Breast epithelium (tissue), 4 donors: ENCODE measurements around the gene SDK1. TPM values are rescaled to one million over a fixed set of nuclear protein-coding genes. Genes with fewer than 3 reads are reported as not detected.

Source experiments
- DNase-seq, 2 donors: peaks; one replicate each; pipeline ENCODE4 v3.0.0-alpha.2; 2019; ENCODE audit warnings: low spot score in 2 of 2
- H3K27ac ChIP-seq, 2 donors: fragments of 200-600 bp; sonication (generic) in 1 of 2; one replicate each; pipeline ENCODE4 v1.5.1; 2016 to 2019; ENCODE audit warnings: mild to moderate bottlenecking in 1 of 2
- H3K27me3 ChIP-seq, 2 donors: fragments of 200-600 bp; sonication (generic) in 1 of 2; one replicate each; pipeline versions ENCODE4 v1.5.1 to v1.6.0; 2017 to 2019; ENCODE audit warnings: control low read depth in 1 of 2, mild to moderate bottlenecking in 1 of 2
- H3K36me3 ChIP-seq: fragments of 200-600 bp; one replicate; pipeline ENCODE4 v1.5.1; 2019
- H3K4me1 ChIP-seq, 2 donors: fragments of 200-600 bp; sonication (generic); one replicate each; pipeline ENCODE4 v1.5.1; 2016 to 2019; ENCODE audit warnings: control low read depth in 1 of 2
- H3K4me3 ChIP-seq, 3 donors: fragments of 200-600 bp; sonication (generic); 1 replicate in 2 of 3; 2 replicates in 1 of 3; pipeline ENCODE4 v1.5.1; 2016 to 2019; ENCODE audit warnings: mild to moderate bottlenecking in 3 of 3, moderate library complexity in 2 of 3
- H3K9me3 ChIP-seq, 2 donors: fragments of 200-600 bp; sonication (generic) in 1 of 2; one replicate each; pipeline ENCODE4 v1.5.1; 2016 to 2019; ENCODE audit warnings: control low read depth in 1 of 2
- CTCF ChIP-seq, 3 donors: fragments of 450-650 bp; IDR thresholded peaks; one replicate each; pipeline ENCODE4 v1.5.1; 2016 to 2017; ENCODE audit warnings: antibody characterized with exemption in 3 of 3, mild to moderate bottlenecking in 3 of 3, moderate library complexity in 3 of 3
- POLR2A ChIP-seq: fragments of 450-650 bp; IDR thresholded peaks from one replicate; pipeline ENCODE4 v1.6.1; 2016; ENCODE audit warnings: antibody characterized with exemption, mild to moderate bottlenecking, moderate library complexity
- POLR2AphosphoS5 ChIP-seq, 3 donors: sonication (generic); formaldehyde crosslinking; IDR thresholded peaks; one replicate each; pipeline ENCODE4 v1.6.1; 2017; ENCODE audit warnings: antibody characterized with exemption in 3 of 3
- intact Hi-C: fragments of 100-400 bp; cut with DNase I; formaldehyde crosslinking; loops from one replicate; pipeline ENCODE4 v1.15.1; 2023; ENCODE audit warnings: low total_unique reads
- total RNA-seq, 3 donors: library from RNA; depleted of rRNA; stranded (reverse); fragments of >200 nt; gene quantifications; one replicate each; pipeline ENCODE4 v1.1.0, GENCODE V29; 2016

SDK1 gene
- total RNA-seq, 3 donors from 2014 or later = 3.7 to 18.2 (median 6.6) TPM

- DNase-seq = peak in 1 of 2 donors; percentile 10
- Histone ChIP-seq H3K9me3 (no peaks in the 10 kb centered on the region), H3K36me3 (no peaks in the 10 kb centered on the region), H3K4me3 (no peak overlapping the region), H3K4me1 (no peaks in the 10 kb centered on the region), H3K27ac (no peak overlapping the region), H3K27me3 (no peaks in the 10 kb centered on the region)
- TF ChIP-seq POLR2AphosphoS5 (IDR thresholded peaks at IDR 0.05) (no peak), POLR2A (no peak), CTCF (IDR thresholded peaks at IDR 0.05) (no peak)
- intact Hi-C loops = no loop called here
Observed at GRCh38 chr7:4140933-4141332, 839.9 kb downstream of the SDK1 start.

GRCh38 chr7:4143006-4143405 is 842.0 kb downstream of the SDK1 start:
- no peaks in the 10 kb centered on the region for H3K27me3 ChIP-seq
- no peak overlapping the region for H3K27ac ChIP-seq
- H3K4me1 ChIP-seq = no peaks in the 10 kb centered on the region
- H3K4me3 ChIP-seq = no peak overlapping the region
- no peaks in the 10 kb centered on the region for H3K36me3 ChIP-seq
- DNase-seq = no peak
- no peak for TF ChIP-seq CTCF (IDR thresholded peaks at IDR 0.05)
- no peak for TF ChIP-seq POLR2AphosphoS5 (IDR thresholded peaks at IDR 0.05)
- no peak for TF ChIP-seq POLR2A
- intact Hi-C loops = no loop called here
- no peaks in the 10 kb centered on the region for H3K9me3 ChIP-seq

GRCh38 chr7:4143511-4144171 is 842.6 kb downstream of the SDK1 start:
- Histone ChIP-seq H3K4me3 (no peak overlapping the region), H3K27me3 (no peaks in the 10 kb centered on the region), H3K36me3 (no peaks in the 10 kb centered on the region), H3K27ac (peak overlapping the region in 1 of 2 donors; percentile 2), H3K9me3 (no peaks in the 10 kb centered on the region), H3K4me1 (no peaks in the 10 kb centered on the region)
- intact Hi-C loops = no loop called here
- TF ChIP-seq CTCF (IDR thresholded peaks at IDR 0.05) (no peak), POLR2A (no peak), POLR2AphosphoS5 (IDR thresholded peaks at IDR 0.05) (no peak)
- DNase-seq = no peak

GRCh38 chr7:4144172-4144701 is 843.2 kb downstream of the SDK1 start:
- no peak for DNase-seq
- H3K27me3 ChIP-seq = no peaks in the 10 kb centered on the region
- no peaks in the 10 kb centered on the region for H3K4me1 ChIP-seq
- H3K27ac ChIP-seq = peak overlapping the region in 1 of 2 donors; percentile 2
- intact Hi-C loops = no loop called here
- H3K4me3 ChIP-seq = peak overlapping the region; percentile 7 to 56 (median 36)
- no peaks in the 10 kb centered on the region for H3K9me3 ChIP-seq
- no peaks in the 10 kb centered on the region for H3K36me3 ChIP-seq
- TF ChIP-seq POLR2A (no peak), CTCF (IDR thresholded peaks at IDR 0.05) (no peak), POLR2AphosphoS5 (IDR thresholded peaks at IDR 0.05) (no peak)

- Histone ChIP-seq H3K4me1 (no peaks in the 10 kb centered on the region), H3K27me3 (no peaks in the 10 kb centered on the region), H3K36me3 (no peaks in the 10 kb centered on the region), H3K4me3 (peak overlapping the region; percentile 7 to 56 (median 36)), H3K27ac (peak overlapping the region in 1 of 2 donors; percentile 2), H3K9me3 (no peaks in the 10 kb centered on the region)
- intact Hi-C loops = no loop called here
- TF ChIP-seq POLR2AphosphoS5 (IDR thresholded peaks at IDR 0.05) (no peak), POLR2A (no peak), CTCF (IDR thresholded peaks at IDR 0.05) (no peak)
- no peak for DNase-seq
Observed at GRCh38 chr7:4144811-4145510, 843.9 kb downstream of the SDK1 start.
